Keratinocyte (primary cell): ENCODE measurements around the gene SSUH2. TPM values are rescaled to one million over a fixed set of nuclear protein-coding genes. Genes with fewer than 3 reads are reported as not detected.
"Not testable (repeated sequence)": the region's sequence is repeated elsewhere in the genome, so short reads cannot be mapped to it uniquely, and the experiment has no call there.

Source experiments
- DNase-seq: peaks from one replicate; pipeline ENCODE4 v3.0.0-alpha.2; 2011; ENCODE audit warnings: low read depth, missing footprints, low spot score
- FAIRE-seq: peaks from 2 replicates; lab custom pipeline; 2011; peaks lifted over from hg19 to GRCh38; lab: Jason Lieb, UNC
- H2AFZ ChIP-seq: 2 replicates; pipeline ENCODE4 v1.6.0; 2012; ENCODE audit warnings: low read length, control low read depth, inconsistent platforms; ENCODE audit not compliant: control insufficient read depth
- H3K27ac ChIP-seq: 2 replicates; pipeline ENCODE4 v1.5.1; 2011; ENCODE audit warnings: low read length; ENCODE audit not compliant: control insufficient read depth, insufficient read depth
- H3K27me3 ChIP-seq: 3 replicates; pipeline ENCODE4 v1.6.0; 2011; ENCODE audit warnings: low read length; ENCODE audit not compliant: control insufficient read depth, insufficient read depth; ENCODE audit errors: extremely low read depth
- H3K36me3 ChIP-seq, 2 experiments: 2 replicates in 1 of 2; 3 replicates in 1 of 2; pipeline ENCODE4 v1.5.1; 2011; ENCODE audit warnings: low read length in 2 of 2, mild to moderate bottlenecking in 1 of 2; ENCODE audit not compliant: control insufficient read depth in 2 of 2, insufficient read depth in 2 of 2; ENCODE audit errors: extremely low read depth in 1 of 2
- H3K4me1 ChIP-seq: 3 replicates; pipeline ENCODE4 v1.5.1; 2011; ENCODE audit warnings: low read length; ENCODE audit not compliant: control insufficient read depth, insufficient read depth; ENCODE audit errors: extremely low read depth
- H3K4me2 ChIP-seq: 3 replicates; pipeline ENCODE4 v1.6.0; 2011; ENCODE audit warnings: low read depth, low read length; ENCODE audit not compliant: control insufficient read depth, insufficient read depth; ENCODE audit errors: extremely low read depth
- H3K4me3 ChIP-seq, 3 experiments: fragments of 200-600 bp in 1 of 3; sonication (generic) in 1 of 3; 2 replicates in 2 of 3; 3 replicates in 1 of 3; pipeline ENCODE4 v1.5.1; 2011 to 2016; ENCODE audit warnings: low read length in 3 of 3, mild to moderate bottlenecking in 3 of 3, control low read depth in 2 of 3, inconsistent platforms in 1 of 3, low read depth in 1 of 3, mixed read lengths in 1 of 3, mixed run types in 1 of 3, moderate library complexity in 1 of 3; ENCODE audit not compliant: control insufficient read depth in 2 of 3, insufficient read depth in 2 of 3; ENCODE audit errors: extremely low read depth in 1 of 3
- H3K79me2 ChIP-seq: 2 replicates; pipeline ENCODE4 v1.6.0; 2012; ENCODE audit warnings: low read length; ENCODE audit not compliant: control insufficient read depth, insufficient read depth
- H3K9ac ChIP-seq: 3 replicates; pipeline ENCODE4 v1.6.0; 2011; ENCODE audit warnings: low read length; ENCODE audit not compliant: control insufficient read depth, insufficient read depth; ENCODE audit errors: extremely low read depth
- H3K9me1 ChIP-seq: 3 replicates; pipeline ENCODE4 v1.6.0; 2011; ENCODE audit warnings: low read length; ENCODE audit not compliant: control insufficient read depth, insufficient read depth; ENCODE audit errors: extremely low read depth
- H3K9me3 ChIP-seq: 2 replicates; pipeline ENCODE4 v1.5.1; 2012; ENCODE audit warnings: low read depth, low read length; ENCODE audit not compliant: control insufficient read depth
- H4K20me1 ChIP-seq: 3 replicates; pipeline ENCODE4 v1.6.0; 2011; ENCODE audit warnings: low read length; ENCODE audit not compliant: control insufficient read depth, insufficient read depth; ENCODE audit errors: extremely low read depth
- CTCF ChIP-seq, 3 experiments: IDR thresholded peaks in 1 of 3; conservative IDR thresholded peaks in 1 of 3; optimal IDR thresholded peaks in 1 of 3; 2 replicates in 2 of 3; 3 replicates in 1 of 3; pipeline versions ENCODE3 to v1.5.1; 2011; ENCODE audit warnings: low read length in 3 of 3, mild to moderate bottlenecking in 3 of 3, moderate library complexity in 2 of 3, control low read depth in 1 of 3, inconsistent platforms in 1 of 3; ENCODE audit not compliant: insufficient read depth in 2 of 3; ENCODE audit errors: extremely low read depth in 1 of 3
- EZH2 ChIP-seq: IDR thresholded peaks from one replicate; pipeline ENCODE4 v1.6.1; 2012; ENCODE audit warnings: inconsistent platforms, mild to moderate bottlenecking, low read length, moderate library complexity
- dilution Hi-C: fragments of 300-500 bp; cut with MboI; formaldehyde crosslinking; loops from one replicate; pipeline ENCODE4 v1.7.0; 2020; ENCODE audit warnings: low sequenced_read_pairs; ENCODE audit not compliant: extremely low pct_ligation_motif_present
- polyA plus RNA-seq, 5 experiments: library from polyadenylated mRNA; depleted of rRNA in 3 of 5; stranded (reverse) in 3 of 5; stranded (forward) in 1 of 5; unstranded in 1 of 5; fragments of >200 nt; gene quantifications; 1 replicate in 1 of 5; 2 replicates in 3 of 5; 3 replicates in 1 of 5; pipeline versions ENCODE4 v1.2.1 to v1.2.3, GENCODE V29; 2011 to 2012; ENCODE audit warnings: missing spikeins in 2 of 5, low read depth in 1 of 5, low replicate concordance in 1 of 5

The SSUH2 gene
- polyA plus RNA-seq, 1 donor (not counting 4 experiments of a cell fraction or from before 2014, with no cell fraction given), result 0.09 TPM

GRCh38 chr3:8581373-8581772, 63.2 kb downstream of the SSUH2 start:
- no peak overlapping the region for H3K4me3 ChIP-seq
- no peak overlapping the region for H2AFZ ChIP-seq

GRCh38 chr3:8580434-8580833, 64.2 kb downstream of the SSUH2 start:
- H3K9ac ChIP-seq, H3K36me3 ChIP-seq, H3K4me3 ChIP-seq, H3K9me1 ChIP-seq, H3K4me2 ChIP-seq, dilution Hi-C loops, H3K4me1 ChIP-seq, H3K27ac ChIP-seq, H2AFZ ChIP-seq, H4K20me1 ChIP-seq, H3K9me3 ChIP-seq, DNase-seq, H3K79me2 ChIP-seq, FAIRE-seq, H3K27me3 ChIP-seq: not testable (repeated sequence)

More at GRCh38 chr3:8581373-8581772, 63.2 kb downstream of the SSUH2 start:
- DNase-seq, result no peak
- Histone ChIP-seq H3K9me3 (no peaks in the 10 kb centered on the region), H3K79me2 (no peaks in the 10 kb centered on the region), H3K36me3 (no peaks in the 10 kb centered on the region), H3K9ac (no peak overlapping the region), H3K4me2 (no peak overlapping the region), H3K27ac (no peak overlapping the region), H4K20me1 (no peaks in the 10 kb centered on the region), H3K4me1 (no peaks in the 10 kb centered on the region), H3K9me1 (no peaks in the 10 kb centered on the region), H3K27me3 (no peaks in the 10 kb centered on the region)
- dilution Hi-C loops, result no loop called here
- TF ChIP-seq EZH2 (no peak), CTCF (optimal IDR thresholded peaks at IDR 0.05 in 1 of 3, IDR thresholded peaks at IDR 0.05 in 1 of 3, conservative IDR thresholded peaks at IDR 0.05 in 1 of 3; ENCODE audit: extremely low read depth in 1 of 3, insufficient read depth in 2 of 3, low read length in 3 of 3) (no peak)
- no peak for FAIRE-seq

DNA sequence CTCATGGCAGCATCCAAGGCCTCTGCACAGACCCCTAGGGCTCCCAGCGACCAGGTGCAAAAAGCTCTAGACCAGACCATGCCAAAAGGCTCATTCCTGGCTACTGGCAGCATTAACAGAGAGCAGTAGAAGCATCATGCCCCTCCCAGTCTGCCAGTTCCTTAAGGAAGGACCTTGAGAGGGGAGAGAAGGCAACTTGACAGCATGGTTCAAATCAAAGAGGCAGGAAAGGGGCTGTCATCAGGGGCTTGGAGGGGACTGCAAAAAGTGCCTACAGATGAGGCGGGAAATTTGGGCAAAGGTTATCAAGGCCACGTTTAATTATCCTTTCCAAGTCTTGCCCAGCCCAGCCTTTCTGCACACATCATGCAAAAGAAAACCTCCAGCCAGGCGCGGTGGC, 64.7 kb downstream of the SSUH2 start:
- Histone ChIP-seq H3K9me3 (no peaks in the 10 kb centered on the region), H4K20me1 (no peaks in the 10 kb centered on the region), H3K4me1 (no peaks in the 10 kb centered on the region), H3K79me2 (no peaks in the 10 kb centered on the region), H3K4me3 (no peak overlapping the region), H3K9ac (no peak overlapping the region), H3K27me3 (no peaks in the 10 kb centered on the region), H2AFZ (no peak overlapping the region), H3K27ac (no peak overlapping the region), H3K9me1 (no peaks in the 10 kb centered on the region), H3K36me3 (no peaks in the 10 kb centered on the region), H3K4me2 (no peak overlapping the region)
- TF ChIP-seq EZH2 (no peak), CTCF (optimal IDR thresholded peaks at IDR 0.05 in 1 of 3, IDR thresholded peaks at IDR 0.05 in 1 of 3, conservative IDR thresholded peaks at IDR 0.05 in 1 of 3; ENCODE audit: extremely low read depth in 1 of 3, insufficient read depth in 2 of 3, low read length in 3 of 3) (no peak)
- DNase-seq (no peak), FAIRE-seq (no peak)
- dilution Hi-C loops, result no loop called here
